Islet precursor cell (in vitro differentiated cells): ENCODE results near the gene PLEKHJ1.

Experiments
- DNase-seq: peaks from one replicate; pipeline ENCODE4 v3.0.0-alpha.2; 2018

Gene PLEKHJ1

DNA sequence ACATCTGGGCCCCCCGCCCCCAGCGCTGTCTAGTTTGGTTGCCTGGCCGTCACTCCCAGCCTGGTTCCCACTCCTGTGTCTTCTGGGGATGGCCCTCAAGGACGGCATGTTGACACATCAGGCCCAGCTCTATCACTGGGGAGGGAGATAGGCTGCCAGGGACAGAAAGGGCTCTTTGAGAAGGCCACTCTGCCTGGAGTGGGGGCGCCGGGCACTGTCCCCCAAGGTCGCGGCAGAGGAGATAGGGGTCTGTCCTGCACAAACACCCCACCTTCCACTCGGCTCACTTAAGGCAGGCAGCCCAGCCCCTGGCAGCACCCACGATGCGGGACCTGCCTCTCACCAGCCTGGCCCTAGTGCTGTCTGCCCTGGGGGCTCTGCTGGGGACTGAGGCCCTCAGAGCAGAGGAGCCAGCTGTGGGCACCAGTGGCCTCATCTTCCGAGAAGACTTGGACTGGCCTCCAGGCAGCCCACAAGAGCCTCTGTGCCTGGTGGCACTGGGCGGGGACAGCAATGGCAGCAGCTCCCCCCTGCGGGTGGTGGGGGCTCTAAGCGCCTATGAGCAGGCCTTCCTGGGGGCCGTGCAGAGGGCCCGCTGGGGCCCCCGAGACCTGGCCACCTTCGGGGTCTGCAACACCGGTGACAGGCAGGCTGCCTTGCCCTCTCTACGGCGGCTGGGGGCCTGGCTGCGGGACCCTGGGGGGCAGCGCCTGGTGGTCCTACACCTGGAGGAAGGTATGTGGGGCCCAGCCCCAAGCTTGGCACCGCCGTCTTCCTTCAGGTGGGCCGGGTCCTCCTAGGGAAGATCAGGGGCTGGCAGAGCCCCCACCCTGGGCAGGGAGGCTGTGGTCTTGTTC is 13.1 kb upstream of the PLEKHJ1 start, which contains the start of gene AMH:
TSS of gene AMH (plus strand) at position 314 of the 857 bp plus-strand sequence. CDS start at position 324, 10 bp downstream.
- DNase-seq: no peak

- DNase-seq: no peak
Observed at GRCh38 chr19:2248136-2249009, 12.2 kb upstream of the PLEKHJ1 start.

- DNase-seq: no peak
Observed at GRCh38 chr19:2247433-2248101, 11.4 kb upstream of the PLEKHJ1 start.

DNA sequence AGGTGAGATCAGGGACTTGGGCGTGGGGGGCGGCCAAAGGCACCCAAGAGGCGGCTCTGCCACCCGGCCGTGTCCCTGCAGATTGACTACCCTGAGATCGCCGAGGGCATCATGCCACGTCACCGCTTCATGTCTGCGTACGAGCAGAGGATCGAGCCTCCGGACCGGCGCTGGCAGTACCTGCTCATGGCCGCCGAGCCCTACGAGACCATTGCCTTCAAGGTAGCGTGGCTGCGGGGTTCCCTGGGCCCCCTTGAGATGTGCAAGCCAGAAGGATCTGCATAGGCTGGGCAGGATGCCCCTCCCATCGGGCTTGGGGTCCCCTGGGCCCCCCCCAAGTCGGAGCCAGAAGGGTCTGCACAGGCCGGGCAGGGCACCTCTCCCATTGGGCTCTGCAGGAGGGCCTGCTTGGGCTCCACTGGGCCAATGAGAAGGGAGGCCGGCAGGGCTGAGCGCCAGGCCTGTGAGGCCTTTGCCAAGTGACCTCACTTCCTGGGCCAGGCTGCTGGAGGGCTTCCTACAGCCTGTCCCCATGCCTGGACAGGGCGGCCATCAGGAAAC is 10.8 kb upstream of the PLEKHJ1 start:
- DNase-seq: no peak

- DNase-seq: no peak
Observed at GRCh38 chr19:2246014-2246620, 10.0 kb upstream of the PLEKHJ1 start.

GRCh38 chr19:2245273-2245672 is 9.1 kb upstream of the PLEKHJ1 start:
- DNase-seq: no peak

GRCh38 chr19:2244486-2244885 is 8.4 kb upstream of the PLEKHJ1 start:
- no peak for DNase-seq

- no peak for DNase-seq
Observed at GRCh38 chr19:2244125-2244411, 7.9 kb upstream of the PLEKHJ1 start.

DNA sequence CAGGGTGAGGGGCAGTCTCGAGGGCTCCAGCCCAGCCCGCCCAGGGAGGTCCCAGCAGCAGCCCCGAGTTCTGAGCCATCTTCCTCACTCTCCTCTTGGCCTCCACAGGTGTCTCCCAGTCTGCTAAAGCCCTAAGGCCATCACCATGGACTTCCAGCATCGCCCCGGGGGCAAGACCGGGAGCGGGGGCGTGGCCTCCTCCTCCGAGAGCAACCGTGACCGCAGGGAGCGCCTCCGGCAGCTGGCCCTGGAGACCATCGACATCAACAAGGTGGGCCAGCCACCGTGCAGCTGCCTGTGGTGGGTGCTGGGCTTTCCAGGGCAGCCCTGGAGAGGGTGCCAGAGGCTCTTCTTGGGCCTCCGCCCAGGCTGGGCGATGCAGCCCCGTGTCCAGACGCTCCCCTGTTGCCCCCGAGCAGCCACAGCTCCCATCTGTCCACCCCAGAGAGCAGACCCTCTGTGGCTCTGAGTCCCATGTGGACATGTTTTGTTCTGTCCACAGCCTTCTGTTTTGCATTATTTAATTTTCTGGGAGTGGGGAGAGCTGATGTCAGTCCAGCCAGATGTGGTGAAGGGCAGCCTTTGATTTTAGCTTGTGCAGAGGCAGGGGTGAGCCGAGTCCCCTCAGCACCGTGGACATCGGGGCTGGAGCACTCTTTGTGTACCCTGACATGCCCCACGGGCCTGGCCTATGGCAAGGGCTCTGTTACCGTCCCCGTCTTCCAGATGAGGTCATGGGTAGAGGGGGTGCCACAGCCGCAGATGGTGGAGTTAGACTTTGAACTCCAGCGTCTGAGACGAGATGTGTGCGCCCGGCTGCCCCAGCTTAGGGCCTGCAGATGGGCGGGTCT is 7.4 kb upstream of the PLEKHJ1 start:
- no peak for DNase-seq

DNA sequence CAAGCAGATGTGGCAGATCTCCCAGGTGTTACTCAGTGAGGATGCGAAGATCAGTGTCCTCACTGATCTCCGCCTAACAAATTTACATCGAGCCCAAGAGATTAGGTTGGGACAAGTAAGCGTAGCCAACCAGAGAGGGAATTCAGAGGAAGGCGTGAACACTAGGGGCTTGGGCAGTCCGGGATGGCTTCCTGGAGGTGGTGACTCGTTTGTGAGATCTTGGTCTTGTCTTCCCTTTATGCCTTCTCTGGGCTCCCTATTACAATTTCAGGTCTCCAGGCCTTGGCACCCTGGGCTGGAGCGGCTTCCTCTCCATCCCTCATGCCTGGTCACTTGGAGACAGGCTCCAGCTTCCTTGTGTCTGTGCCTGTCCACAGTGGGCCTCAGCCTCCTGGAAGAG is 6.7 kb upstream of the PLEKHJ1 start:
- no peak for DNase-seq

GRCh38 chr19:2242092-2242537 is 6.0 kb upstream of the PLEKHJ1 start:
- DNase-seq: no peak

- DNase-seq: no peak
Observed at GRCh38 chr19:2240881-2241760, 5.0 kb upstream of the PLEKHJ1 start.

DNA sequence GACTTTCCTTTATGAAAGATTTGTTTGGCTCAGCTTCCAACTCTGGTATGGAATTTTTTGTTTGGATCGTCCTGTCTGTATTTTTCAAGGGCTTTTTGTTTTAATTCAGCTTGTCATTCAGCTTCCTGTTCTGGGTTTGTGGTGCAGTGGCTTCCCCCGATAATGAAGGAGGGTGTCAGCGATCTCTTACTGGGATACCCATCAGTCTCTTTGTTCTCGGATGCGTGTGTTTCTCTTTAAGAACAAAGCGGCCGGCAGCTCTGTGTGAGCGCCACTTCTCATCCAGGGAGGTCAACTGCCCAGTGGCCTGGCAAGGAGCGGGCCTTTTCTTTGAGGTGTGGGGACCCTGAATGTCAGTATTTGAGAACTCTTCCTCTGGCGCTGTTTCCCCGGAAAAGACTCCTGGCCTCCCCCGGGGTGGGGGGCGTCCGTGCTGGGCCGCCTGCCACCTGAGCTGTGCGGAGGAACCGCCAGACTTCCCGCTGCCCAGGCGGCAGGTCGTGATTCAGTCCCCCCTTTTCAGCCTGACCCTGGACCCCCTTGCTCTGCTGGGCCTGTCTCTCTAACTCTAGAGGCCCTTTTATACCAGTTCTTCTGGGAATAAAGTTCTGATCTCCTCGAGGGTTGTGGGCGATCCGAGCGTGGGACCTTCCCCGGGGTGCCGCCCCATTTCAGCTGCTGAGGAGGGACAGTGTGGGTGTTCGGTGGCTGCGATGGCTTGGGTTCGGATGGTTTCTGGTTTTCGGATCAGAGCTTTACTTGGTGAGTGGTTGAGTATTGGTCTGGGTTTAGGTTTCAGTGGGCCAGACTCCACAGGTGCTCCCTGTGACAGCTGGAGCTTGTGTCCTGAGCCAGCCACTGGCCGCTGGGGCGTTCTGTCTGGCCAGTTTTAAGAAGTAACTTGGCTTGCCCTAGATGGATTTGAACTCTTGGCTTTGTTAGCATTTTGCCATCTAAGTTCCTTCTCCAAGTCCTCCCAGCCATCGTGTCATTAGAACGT is 3.9 kb upstream of the PLEKHJ1 start:
- DNase-seq: no peak

GRCh38 chr19:2239173-2239572 is 3.0 kb upstream of the PLEKHJ1 start:
- no peak for DNase-seq

DNA sequence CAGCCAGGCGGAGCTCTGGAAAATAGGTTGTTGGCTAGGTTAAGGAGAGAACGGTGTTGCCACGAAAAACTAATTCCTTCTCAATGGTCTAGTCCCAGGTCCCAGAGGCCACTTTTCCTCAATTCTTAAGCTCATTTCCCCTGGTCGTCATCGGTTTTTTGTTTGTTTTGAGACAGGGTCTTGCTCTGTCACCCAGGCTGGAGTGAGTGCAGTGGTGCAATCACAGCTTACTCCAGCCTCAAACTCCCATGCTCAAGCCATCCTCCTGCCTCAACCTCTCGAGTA is 1.7 kb upstream of the PLEKHJ1 start:
- no peak for DNase-seq

GRCh38 chr19:2237051-2237868 is 1.1 kb upstream of the PLEKHJ1 start:
- no peak for DNase-seq

DNA sequence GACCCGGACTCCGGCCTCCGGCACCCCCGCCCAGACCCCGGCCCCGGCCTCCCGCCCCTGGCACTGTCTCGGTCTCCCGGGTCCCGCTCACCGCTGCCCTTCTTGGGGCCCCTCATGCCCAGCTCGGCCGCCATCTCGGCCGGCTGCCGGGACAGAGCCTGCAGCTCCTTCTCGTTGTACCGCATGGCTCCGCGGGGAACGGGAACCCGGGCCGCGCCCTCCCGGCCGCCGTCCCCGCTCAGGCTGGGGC is 140 bp downstream of the PLEKHJ1 start:
- DNase-seq: no peak

GRCh38 chr19:2235381-2236063 is 607 bp downstream of the PLEKHJ1 start:
- DNase-seq: no peak
